ENCODE measurements around the gene SLC26A6.

GRCh38 chr3:48661501-48662144, 26.4 kb upstream of the SLC26A6 start:
- TF ChIP-seq CTCF (conservative IDR thresholded peaks at IDR 0.05): no peak
- no peak for TF ChIP-seq ZFX (IDR thresholded peaks at IDR 0.05)
